Activated effector memory CD4-positive, alpha-beta T cell treated with anti-CD3 and anti-CD28 coated beads, Interleukin-2, amount 50 U/mL, for 16 hours (primary cell): Measurements from ENCODE around the gene ZNF354B.
"Not testable (repeated sequence)": the region's sequence is repeated elsewhere in the genome, so short reads cannot be mapped to it uniquely, and the experiment has no call there.

Experiments used
- DNase-seq: peaks from one replicate; pipeline ENCODE4 v3.0.0-alpha.2; 2020

The ZNF354B gene

GRCh38 chr5:178859625-178860521 is at the start of gene ZNF354B:
ZNF354B (plus strand) TSS chr5:178859953; CDS start chr5:178861048, 1,095 bp downstream.
- DNase-seq, result peak; percentile 92

GRCh38 chr5:178817506-178817905 is 42.2 kb upstream of the ZNF354B start:
- DNase-seq, result no peak

- no peak for DNase-seq
These were observed 41.7 kb upstream of the ZNF354B start for GRCh38 chr5:178818094-178818493.

- no peak for DNase-seq
These were observed 39.8 kb upstream of the ZNF354B start for GRCh38 chr5:178820001-178820400.

- no peak for DNase-seq
These were observed 34.3 kb upstream of the ZNF354B start for GRCh38 chr5:178825444-178825843.

- DNase-seq, result no peak
These were observed 33.5 kb upstream of the ZNF354B start for GRCh38 chr5:178826216-178826615.

- no peak for DNase-seq
These were observed 32.1 kb upstream of the ZNF354B start for GRCh38 chr5:178827636-178828035.

GRCh38 chr5:178831049-178831448 is 28.7 kb upstream of the ZNF354B start:
- no peak for DNase-seq

- DNase-seq, result no peak
These were observed 27.0 kb upstream of the ZNF354B start for GRCh38 chr5:178832618-178833201.

- DNase-seq, result no peak
These were observed 23.1 kb upstream of the ZNF354B start for GRCh38 chr5:178836628-178837027.

GRCh38 chr5:178838695-178839318 is 20.9 kb upstream of the ZNF354B start:
- DNase-seq, result not testable (repeated sequence)

GRCh38 chr5:178839319-178839704 is 20.4 kb upstream of the ZNF354B start:
- DNase-seq, result peak; percentile 75

- not testable (repeated sequence) for DNase-seq
These were observed 19.4 kb upstream of the ZNF354B start for GRCh38 chr5:178840399-178840798.

GRCh38 chr5:178849316-178849715 is 10.4 kb upstream of the ZNF354B start:
- no peak for DNase-seq

- no peak for DNase-seq
These were observed 7.8 kb upstream of the ZNF354B start for GRCh38 chr5:178851951-178852350.

- no peak for DNase-seq
These were observed 5.5 kb upstream of the ZNF354B start for GRCh38 chr5:178854284-178854683.

GRCh38 chr5:178860615-178861014 is 862 bp downstream of the ZNF354B start:
- DNase-seq, result not testable (repeated sequence)

- DNase-seq, result no peak
These were observed 1.9 kb downstream of the ZNF354B start for GRCh38 chr5:178861627-178862026.

- no peak for DNase-seq
These were observed 7.2 kb downstream of the ZNF354B start for GRCh38 chr5:178866946-178867345.

- no peak for DNase-seq
These were observed 9.8 kb downstream of the ZNF354B start for GRCh38 chr5:178869577-178869976.

GRCh38 chr5:178870411-178870810 is 10.7 kb downstream of the ZNF354B start:
- no peak for DNase-seq

- DNase-seq, result no peak
These were observed 12.5 kb downstream of the ZNF354B start for GRCh38 chr5:178872302-178872701.

- not testable (repeated sequence) for DNase-seq
These were observed 23.5 kb downstream of the ZNF354B start for GRCh38 chr5:178883115-178883694.
